ENCODE data around the gene SP2. TPM values are rescaled to one million over a fixed set of nuclear protein-coding genes. Genes with fewer than 3 reads are reported as not detected.

SP2 gene
- total RNA-seq, 2 donors from 2014 or later, result 12.8 to 13.4 TPM

DNA sequence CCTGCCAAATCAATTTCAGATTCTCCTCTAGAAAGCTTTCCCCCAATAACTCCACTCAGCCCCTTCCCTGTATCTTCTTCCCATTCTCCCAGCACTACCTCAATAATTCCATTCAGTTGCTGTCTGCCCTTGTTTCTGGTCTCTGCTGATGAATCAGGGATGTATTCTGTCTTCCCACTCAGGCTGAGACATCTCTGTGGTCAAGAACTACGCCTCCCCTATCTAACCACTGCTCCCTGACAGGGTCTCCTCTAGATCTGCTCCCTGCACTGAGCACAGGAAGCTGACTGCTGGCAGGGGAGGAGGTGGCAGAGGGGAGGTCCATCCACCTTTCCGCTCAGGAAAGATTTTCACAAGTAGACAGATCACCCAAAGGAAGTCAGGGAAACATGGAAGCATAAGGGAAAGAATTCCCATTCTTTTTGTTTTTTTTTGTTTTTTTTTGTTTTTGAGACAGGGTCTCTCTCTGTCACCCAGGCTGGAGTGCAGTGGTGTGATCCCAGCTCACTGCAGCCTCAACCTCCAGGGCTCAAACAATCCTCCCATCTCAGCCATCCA, 16.9 kb upstream of the SP2 start:
- Mint-ChIP-seq H3K27ac (no peak overlapping the region), H3K27me3 (ENCODE audit: insufficient read depth) (peaks cover 28% of the 10 kb centered on the region), H3K36me3 (ENCODE audit: low read depth) (no peaks in the 10 kb centered on the region), H3K4me1 (peaks cover 24% of the 10 kb centered on the region), H3K4me3 (no peak overlapping the region), H3K9me3 (no peaks in the 10 kb centered on the region)
- Histone ChIP-seq H3K9me3 (ENCODE audit: control insufficient read depth, low read length) (no peaks in the 10 kb centered on the region), H3K27me3 (ENCODE audit: control insufficient read depth, insufficient read depth, low read length, poor library complexity, severe bottlenecking) (no peaks in the 10 kb centered on the region), H3K36me3 (ENCODE audit: control insufficient read depth, insufficient read depth, low read length) (no peaks in the 10 kb centered on the region), H3K4me3 (ENCODE audit: low read length) (no peak overlapping the region), H3K27ac (ENCODE audit: low read depth, low read length) (no peak overlapping the region), H3K9ac (ENCODE audit: extremely low read depth, low read length, poor library complexity, severe bottlenecking) (no peak overlapping the region), H3K4me1 (ENCODE audit: control insufficient read depth, insufficient read depth, low read length) (no peaks in the 10 kb centered on the region)
- DNase-seq, result no peak
- WGBS, 2 experiments (ENCODE audit: insufficient coverage in 1 of 2, insufficient read length in 1 of 2), result 81% methylated on average over 2 of the region's 2 CpGs; no CpG with 5 or more reads in 1 of the 2 experiments
- TF ChIP-seq, protein P1, sequence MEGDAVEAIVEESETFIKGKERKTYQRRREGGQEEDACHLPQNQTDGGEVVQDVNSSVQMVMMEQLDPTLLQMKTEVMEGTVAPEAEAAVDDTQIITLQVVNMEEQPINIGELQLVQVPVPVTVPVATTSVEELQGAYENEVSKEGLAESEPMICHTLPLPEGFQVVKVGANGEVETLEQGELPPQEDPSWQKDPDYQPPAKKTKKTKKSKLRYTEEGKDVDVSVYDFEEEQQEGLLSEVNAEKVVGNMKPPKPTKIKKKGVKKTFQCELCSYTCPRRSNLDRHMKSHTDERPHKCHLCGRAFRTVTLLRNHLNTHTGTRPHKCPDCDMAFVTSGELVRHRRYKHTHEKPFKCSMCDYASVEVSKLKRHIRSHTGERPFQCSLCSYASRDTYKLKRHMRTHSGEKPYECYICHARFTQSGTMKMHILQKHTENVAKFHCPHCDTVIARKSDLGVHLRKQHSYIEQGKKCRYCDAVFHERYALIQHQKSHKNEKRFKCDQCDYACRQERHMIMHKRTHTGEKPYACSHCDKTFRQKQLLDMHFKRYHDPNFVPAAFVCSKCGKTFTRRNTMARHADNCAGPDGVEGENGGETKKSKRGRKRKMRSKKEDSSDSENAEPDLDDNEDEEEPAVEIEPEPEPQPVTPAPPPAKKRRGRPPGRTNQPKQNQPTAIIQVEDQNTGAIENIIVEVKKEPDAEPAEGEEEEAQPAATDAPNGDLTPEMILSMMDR (conservative IDR thresholded peaks at IDR 0.05), result no peak

- Histone ChIP-seq H3K27me3 (ENCODE audit: control insufficient read depth, insufficient read depth, low read length, poor library complexity, severe bottlenecking) (no peaks in the 10 kb centered on the region), H3K9ac (ENCODE audit: extremely low read depth, low read length, poor library complexity, severe bottlenecking) (no peak overlapping the region), H3K4me3 (ENCODE audit: low read length) (no peak overlapping the region), H3K4me1 (ENCODE audit: control insufficient read depth, insufficient read depth, low read length) (no peaks in the 10 kb centered on the region), H3K27ac (ENCODE audit: low read depth, low read length) (no peak overlapping the region), H3K36me3 (ENCODE audit: control insufficient read depth, insufficient read depth, low read length) (no peaks in the 10 kb centered on the region), H3K9me3 (ENCODE audit: control insufficient read depth, low read length) (no peaks in the 10 kb centered on the region)
- no peaks in the 10 kb centered on the region for H3K9me3 Mint-ChIP-seq
- H3K4me3 Mint-ChIP-seq, result no peak overlapping the region
- TF ChIP-seq, protein P1 (conservative IDR thresholded peaks at IDR 0.05), result no peak
- DNase-seq, result no peak
- no peaks in the 10 kb centered on the region for H3K36me3 Mint-ChIP-seq (ENCODE audit: low read depth)
- no peak overlapping the region for H3K27ac Mint-ChIP-seq
- WGBS, 2 experiments (ENCODE audit: insufficient coverage in 1 of 2, insufficient read length in 1 of 2), result 83 to 92% methylated on average over 1 to 6 of the region's 8 CpGs
- peaks cover 21% of the 10 kb centered on the region for H3K4me1 Mint-ChIP-seq
- H3K27me3 Mint-ChIP-seq (ENCODE audit: insufficient read depth), result peaks cover 19% of the 10 kb centered on the region
Observed at GRCh38 chr17:47879776-47880454, 16.1 kb upstream of the SP2 start.

DNA sequence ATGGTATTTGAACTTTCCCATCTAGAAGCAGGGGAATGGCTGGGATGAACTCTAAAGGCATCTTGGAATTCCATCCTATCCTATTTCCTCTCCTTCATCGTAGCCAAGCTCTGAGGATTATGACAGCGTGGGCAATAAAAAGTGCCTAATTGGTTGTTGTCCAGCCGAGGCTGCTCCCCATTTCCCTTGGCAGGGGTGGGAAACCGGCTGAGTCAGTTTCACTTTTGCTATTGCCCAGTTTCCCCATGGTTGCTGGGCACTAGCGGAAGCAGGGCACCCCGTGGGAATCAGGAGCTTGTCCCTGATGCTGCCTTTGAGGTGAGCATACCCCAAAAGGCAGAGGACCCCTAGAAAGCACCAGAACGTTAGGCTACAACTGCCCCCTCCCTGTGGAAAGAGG, 13.8 kb upstream of the SP2 start:
- no peak overlapping the region for H3K27ac Mint-ChIP-seq
- H3K9ac ChIP-seq (ENCODE audit: extremely low read depth, low read length, poor library complexity, severe bottlenecking), result no peak overlapping the region
- H3K9me3 Mint-ChIP-seq, result no peaks in the 10 kb centered on the region
- H3K36me3 Mint-ChIP-seq (ENCODE audit: low read depth), result no peaks in the 10 kb centered on the region
- no peak overlapping the region for H3K4me3 Mint-ChIP-seq
- 89 to 91% methylated on average over 6 to 7 of the region's 7 CpGs for WGBS, 2 experiments (ENCODE audit: insufficient coverage in 1 of 2, insufficient read length in 1 of 2)
- H3K4me1 ChIP-seq (ENCODE audit: control insufficient read depth, insufficient read depth, low read length), result no peaks in the 10 kb centered on the region
- no peaks in the 10 kb centered on the region for H3K9me3 ChIP-seq (ENCODE audit: control insufficient read depth, low read length)
- no peaks in the 10 kb centered on the region for H3K27me3 ChIP-seq (ENCODE audit: control insufficient read depth, insufficient read depth, low read length, poor library complexity, severe bottlenecking)
- TF ChIP-seq, protein P1 (conservative IDR thresholded peaks at IDR 0.05), result no peak
- no peaks in the 10 kb centered on the region for H3K36me3 ChIP-seq (ENCODE audit: control insufficient read depth, insufficient read depth, low read length)
- no peak for DNase-seq
- H3K4me1 Mint-ChIP-seq, result peaks cover 22% of the 10 kb centered on the region
- H3K27me3 Mint-ChIP-seq (ENCODE audit: insufficient read depth), result peaks cover 14% of the 10 kb centered on the region
- H3K27ac ChIP-seq (ENCODE audit: low read depth, low read length), result no peak overlapping the region
- H3K4me3 ChIP-seq (ENCODE audit: low read length), result no peak overlapping the region

Measured in endodermal cell (in vitro differentiated cells).